H9 (cell line): ENCODE measurements around the gene ASXL1. TPM values are rescaled to one million over a fixed set of nuclear protein-coding genes. Genes with fewer than 3 reads are reported as not detected.

ENCODE experiments used
- DNase-seq: peaks from one replicate; pipeline ENCODE4 v3.0.0-alpha.2; 2017
- H2AFZ ChIP-seq: one replicate; pipeline ENCODE4 v1.6.1; 2013; ENCODE audit warnings: mild to moderate bottlenecking, low read length, control low read depth, moderate library complexity
- H2AK5ac ChIP-seq: 2 replicates; pipeline ENCODE4 v1.6.1; 2013; ENCODE audit warnings: low read length, control low read depth, mixed read lengths; ENCODE audit not compliant: insufficient read length
- H2BK120ac ChIP-seq: one replicate; pipeline ENCODE4 v1.6.1; 2013; ENCODE audit warnings: low read depth, mild to moderate bottlenecking, low read length, control low read depth, inconsistent platforms; ENCODE audit not compliant: poor library complexity, severe bottlenecking
- H2BK12ac ChIP-seq: 2 replicates; pipeline ENCODE4 v1.6.1; 2013; ENCODE audit warnings: low read length, control low read depth, mixed read lengths, low read depth; ENCODE audit not compliant: insufficient read length
- H2BK15ac ChIP-seq: 2 replicates; pipeline ENCODE4 v1.6.1; 2013; ENCODE audit warnings: low read depth, low read length, control low read depth
- H2BK20ac ChIP-seq: one replicate; pipeline ENCODE4 v1.6.1; 2013; ENCODE audit warnings: low read depth, mild to moderate bottlenecking, low read length, control low read depth, inconsistent platforms; ENCODE audit not compliant: poor library complexity, severe bottlenecking
- H2BK5ac ChIP-seq: 2 replicates; pipeline ENCODE4 v1.6.1; 2013; ENCODE audit warnings: low read length, control low read depth, mixed read lengths; ENCODE audit not compliant: insufficient read length
- H3K14ac ChIP-seq: 2 replicates; pipeline ENCODE4 v1.6.1; 2013; ENCODE audit warnings: low read length, control low read depth; ENCODE audit not compliant: insufficient read depth
- H3K18ac ChIP-seq: 2 replicates; pipeline ENCODE4 v1.6.1; 2013; ENCODE audit warnings: low read depth, mild to moderate bottlenecking, mixed read lengths, low read length, control low read depth; ENCODE audit not compliant: insufficient read length
- H3K23ac ChIP-seq: 2 replicates; pipeline ENCODE4 v1.6.1; 2013; ENCODE audit warnings: low read length, control low read depth, mixed read lengths, low read depth; ENCODE audit not compliant: insufficient read length
- H3K23me2 ChIP-seq: 2 replicates; pipeline ENCODE4 v1.6.1; 2013; ENCODE audit warnings: low read depth, mild to moderate bottlenecking, mixed read lengths, low read length, control low read depth; ENCODE audit not compliant: insufficient read length, poor library complexity, severe bottlenecking
- H3K27ac ChIP-seq: 2 replicates; pipeline ENCODE4 v1.5.1; 2013; ENCODE audit warnings: low read length, control low read depth, mixed read lengths, low read depth; ENCODE audit not compliant: insufficient read length
- H3K27me3 ChIP-seq: 2 replicates; pipeline ENCODE4 v1.6.1; 2013; ENCODE audit warnings: low read length, control low read depth, inconsistent platforms; ENCODE audit not compliant: insufficient read depth
- H3K4ac ChIP-seq: 2 replicates; pipeline ENCODE4 v1.6.1; 2013; ENCODE audit warnings: low read depth, mild to moderate bottlenecking, control low read depth, inconsistent platforms, low read length, moderate library complexity
- H3K4me1 ChIP-seq: 2 replicates; pipeline ENCODE4 v1.6.1; 2013; ENCODE audit warnings: low read length, control low read depth, inconsistent platforms; ENCODE audit not compliant: insufficient read depth
- H3K4me2 ChIP-seq: 2 replicates; pipeline ENCODE4 v1.6.1; 2013; ENCODE audit warnings: low read length, control low read depth, mixed read lengths; ENCODE audit not compliant: insufficient read length, insufficient read depth
- H3K56ac ChIP-seq: 2 replicates; pipeline ENCODE4 v1.6.1; 2013; ENCODE audit warnings: low read depth, mild to moderate bottlenecking, mixed read lengths, low read length, control low read depth; ENCODE audit not compliant: insufficient read length
- H3K79me1 ChIP-seq: 2 replicates; pipeline ENCODE4 v1.6.1; 2013; ENCODE audit warnings: low read depth, mild to moderate bottlenecking, moderate library complexity, low read length, control low read depth, inconsistent platforms; ENCODE audit not compliant: insufficient read depth, poor library complexity, severe bottlenecking
- H3K79me2 ChIP-seq: 2 replicates; pipeline ENCODE4 v1.6.1; 2013; ENCODE audit warnings: low read length, control low read depth, inconsistent platforms; ENCODE audit not compliant: insufficient read depth
- H3K9ac ChIP-seq: 2 replicates; pipeline ENCODE4 v1.6.1; 2013; ENCODE audit warnings: low read length, control low read depth, mixed read lengths; ENCODE audit not compliant: insufficient read length; ENCODE audit errors: extremely low read depth
- H3K9me3 ChIP-seq: one replicate; pipeline ENCODE4 v1.6.1; 2013; ENCODE audit warnings: low read depth, low read length, inconsistent platforms; ENCODE audit not compliant: control insufficient read depth
- H3T11ph ChIP-seq: one replicate; pipeline ENCODE4 v1.6.1; 2013; ENCODE audit warnings: mild to moderate bottlenecking, low read length, control low read depth, inconsistent platforms
- H4K20me1 ChIP-seq: one replicate; pipeline ENCODE4 v1.6.1; 2013; ENCODE audit not compliant: control insufficient read depth, insufficient read length, insufficient read depth
- H4K5ac ChIP-seq: 2 replicates; pipeline ENCODE4 v1.6.1; 2013; ENCODE audit warnings: low read depth, mild to moderate bottlenecking, mixed read lengths, low read length, control low read depth; ENCODE audit not compliant: insufficient read length
- H4K8ac ChIP-seq: replicated peaks from 2 replicates; pipeline ENCODE4 v1.6.1; 2013; ENCODE audit warnings: low read length, control low read depth, mixed read lengths, low read depth; ENCODE audit not compliant: insufficient read length
- H4K91ac ChIP-seq: 2 replicates; pipeline ENCODE4 v1.6.1; 2013; ENCODE audit warnings: low read depth, mild to moderate bottlenecking, moderate library complexity, mixed read lengths, low read length, control low read depth; ENCODE audit not compliant: insufficient read length
- H3K27ac Mint-ChIP-seq, 3 experiments: 2 replicates in 2 of 3; 3 replicates in 1 of 3; pipeline ENCODE4 v1.8.0; 2020 to 2021; ENCODE audit warnings: mixed read lengths in 3 of 3, mild to moderate bottlenecking in 1 of 3, moderate library complexity in 1 of 3
- H3K27me3 Mint-ChIP-seq: 2 replicates; pipeline ENCODE4 v1.8.0; 2021; ENCODE audit warnings: low read depth, mild to moderate bottlenecking, moderate library complexity, mixed read lengths
- H3K36me3 Mint-ChIP-seq, 3 experiments: 2 replicates in 2 of 3; 3 replicates in 1 of 3; pipeline ENCODE4 v1.8.0; 2020 to 2021; ENCODE audit warnings: low read depth in 3 of 3, mixed read lengths in 3 of 3; ENCODE audit not compliant: insufficient read depth in 1 of 3
- H3K4me1 Mint-ChIP-seq, 2 experiments: 2 replicates each; pipeline ENCODE4 v1.8.0; 2020; ENCODE audit warnings: mixed read lengths in 2 of 2
- H3K4me3 Mint-ChIP-seq, 2 experiments: 2 replicates in 1 of 2; 3 replicates in 1 of 2; pipeline ENCODE4 v1.8.0; 2020 to 2021; ENCODE audit warnings: mild to moderate bottlenecking in 2 of 2, mixed read lengths in 2 of 2, moderate library complexity in 1 of 2
- H3K9me3 Mint-ChIP-seq, 2 experiments: 2 replicates in 1 of 2; 3 replicates in 1 of 2; pipeline ENCODE4 v1.8.0; 2020; ENCODE audit warnings: mild to moderate bottlenecking in 2 of 2, mixed read lengths in 2 of 2, moderate library complexity in 1 of 2
- CTCF ChIP-seq: fragments of 200-600 bp; sonication (generic); conservative IDR thresholded peaks from 3 replicates; pipeline ENCODE4 v1.8.0; 2021; ENCODE audit warnings: antibody characterized with exemption, mild to moderate bottlenecking
- WGBS: extraction: QIAGEN DNeasy Blood & Tissue Kit; methylation state at CpG from one replicate; pipeline ENCODE4 v1.1.7; 2013; ENCODE audit warnings: missing lambda C conversion rate, low lambda C conversion rate, mixed read lengths; ENCODE audit not compliant: insufficient read length; ENCODE audit errors: extremely low coverage; 5-methylcytosine and 5-hydroxymethylcytosine counted together
- total RNA-seq: library from RNA; stranded (reverse); gene quantifications from 2 replicates; pipeline ENCODE4 v1.2.1, GENCODE V29; 2021

Gene ASXL1
- total RNA-seq, 1 experiment from 2014 or later, result 39.5 TPM

- Histone ChIP-seq H2BK5ac (no peak overlapping the region), H2BK20ac (no peak overlapping the region), H2AK5ac (no peak overlapping the region), H3K9ac (no peak overlapping the region), H2BK12ac (no peak overlapping the region), H2AFZ (no peak overlapping the region), H3K4ac (no peak overlapping the region), H2BK15ac (no peak overlapping the region), H3K23me2 (no peaks in the 10 kb centered on the region), H3K4me1 (no peaks in the 10 kb centered on the region), H4K5ac (no peak overlapping the region), H4K8ac (no peak overlapping the region), H3T11ph (no peak overlapping the region), H4K20me1 (no peaks in the 10 kb centered on the region), H3K79me1 (no peaks in the 10 kb centered on the region), H3K14ac (no peak overlapping the region), H3K23ac (no peak overlapping the region), H3K4me2 (no peak overlapping the region), H3K56ac (no peak overlapping the region), H2BK120ac (no peak overlapping the region), H3K79me2 (no peaks in the 10 kb centered on the region), H3K18ac (no peak overlapping the region), H3K27me3 (no peaks in the 10 kb centered on the region), H3K27ac (no peak overlapping the region), H3K9me3 (no peaks in the 10 kb centered on the region), H4K91ac (no peak overlapping the region)
- no peaks in the 10 kb centered on the region for H3K9me3 Mint-ChIP-seq
- H3K4me3 Mint-ChIP-seq, result no peak overlapping the region
- H3K27ac Mint-ChIP-seq, result no peak overlapping the region
- no CpG with 5 or more reads among the region's 20 CpGs for WGBS
- H3K4me1 Mint-ChIP-seq, result peaks cover 0 to 3% of the 10 kb centered on the region in 2 experiments; a peak in 1 of 4 replicates
- no peak for TF ChIP-seq CTCF
- H3K27me3 Mint-ChIP-seq, result no peaks in the 10 kb centered on the region
- H3K36me3 Mint-ChIP-seq, result peaks cover 13 to 58% (median 40%) of the 10 kb centered on the region in 3 experiments; a peak in 5 of 7 replicates
- no peak for DNase-seq
These were observed 75.3 kb downstream of the ASXL1 start for GRCh38 chr20:32433311-32434021.
